ENCODE results near the gene PCED1B. TPM values are rescaled to one million over a fixed set of nuclear protein-coding genes. Genes with fewer than 3 reads are reported as not detected.

PCED1B gene
- total and polyA plus RNA-seq, 2 donors from 2014 or later = 2.8 to 9.2 TPM

DNA sequence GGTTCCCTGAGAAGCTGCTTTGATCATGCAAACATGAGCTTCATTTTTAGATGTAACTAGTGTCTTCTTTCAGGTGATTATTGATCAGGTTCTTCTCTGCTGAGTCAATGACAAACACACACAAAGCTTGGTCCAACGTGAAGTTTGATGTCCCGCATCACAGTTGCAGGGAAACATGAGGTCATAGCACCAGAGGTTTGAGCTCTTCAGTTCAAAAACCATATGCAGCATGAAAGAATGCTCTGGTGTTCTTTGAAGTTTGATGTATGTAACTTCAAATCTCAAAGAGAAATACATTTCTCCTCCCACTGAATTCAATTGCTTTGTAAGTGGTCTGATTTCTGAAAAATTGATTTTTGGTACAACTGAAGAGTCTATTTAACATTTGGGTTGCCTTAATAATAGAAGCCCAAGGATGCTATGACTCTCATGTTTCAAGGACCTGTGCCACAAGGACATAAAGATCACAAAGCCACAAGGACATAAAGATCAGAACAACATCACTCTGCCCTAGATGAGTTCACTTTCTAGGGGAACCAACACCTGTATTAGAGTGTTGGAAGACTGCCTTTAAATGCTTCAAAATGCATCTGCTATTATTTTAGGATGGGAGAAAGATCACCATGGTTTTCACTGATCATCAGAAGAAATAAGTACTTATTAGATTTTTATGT is 31.4 kb downstream of the PCED1B start:
- DNase-seq (no peak), FAIRE-seq (no peak)
- Histone ChIP-seq H3K9ac (ENCODE audit: low read length in 3 of 3) (no peak overlapping the region), H3K27ac (ENCODE audit: low read depth in 2 of 2, low read length in 2 of 2) (no peak overlapping the region), H3K9me3 (ENCODE audit: control insufficient read depth in 2 of 3, insufficient read depth in 1 of 3, low read length in 3 of 3) (no peaks in the 10 kb centered on the region), H3K4me3 (ENCODE audit: low read length in 3 of 3) (no peak overlapping the region), H3K36me3 (ENCODE audit: control insufficient read depth in 2 of 3, insufficient read depth in 3 of 3, low read length in 3 of 3) (no peaks in the 10 kb centered on the region), H3K27me3 (ENCODE audit: control insufficient read depth, insufficient read depth, low read length) (no peaks in the 10 kb centered on the region), H3K4me1 (ENCODE audit: control insufficient read depth in 2 of 3, insufficient read depth in 2 of 3, low read depth in 1 of 3, low read length in 3 of 3) (no peaks in the 10 kb centered on the region)
- TF ChIP-seq, protein P1, sequence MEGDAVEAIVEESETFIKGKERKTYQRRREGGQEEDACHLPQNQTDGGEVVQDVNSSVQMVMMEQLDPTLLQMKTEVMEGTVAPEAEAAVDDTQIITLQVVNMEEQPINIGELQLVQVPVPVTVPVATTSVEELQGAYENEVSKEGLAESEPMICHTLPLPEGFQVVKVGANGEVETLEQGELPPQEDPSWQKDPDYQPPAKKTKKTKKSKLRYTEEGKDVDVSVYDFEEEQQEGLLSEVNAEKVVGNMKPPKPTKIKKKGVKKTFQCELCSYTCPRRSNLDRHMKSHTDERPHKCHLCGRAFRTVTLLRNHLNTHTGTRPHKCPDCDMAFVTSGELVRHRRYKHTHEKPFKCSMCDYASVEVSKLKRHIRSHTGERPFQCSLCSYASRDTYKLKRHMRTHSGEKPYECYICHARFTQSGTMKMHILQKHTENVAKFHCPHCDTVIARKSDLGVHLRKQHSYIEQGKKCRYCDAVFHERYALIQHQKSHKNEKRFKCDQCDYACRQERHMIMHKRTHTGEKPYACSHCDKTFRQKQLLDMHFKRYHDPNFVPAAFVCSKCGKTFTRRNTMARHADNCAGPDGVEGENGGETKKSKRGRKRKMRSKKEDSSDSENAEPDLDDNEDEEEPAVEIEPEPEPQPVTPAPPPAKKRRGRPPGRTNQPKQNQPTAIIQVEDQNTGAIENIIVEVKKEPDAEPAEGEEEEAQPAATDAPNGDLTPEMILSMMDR (IDR thresholded peaks at IDR 0.05; ENCODE audit: borderline replicate concordance, extremely low read depth, insufficient read depth) = no peak
- intact Hi-C loops (cut with DNase I) = no loop called here

DNA sequence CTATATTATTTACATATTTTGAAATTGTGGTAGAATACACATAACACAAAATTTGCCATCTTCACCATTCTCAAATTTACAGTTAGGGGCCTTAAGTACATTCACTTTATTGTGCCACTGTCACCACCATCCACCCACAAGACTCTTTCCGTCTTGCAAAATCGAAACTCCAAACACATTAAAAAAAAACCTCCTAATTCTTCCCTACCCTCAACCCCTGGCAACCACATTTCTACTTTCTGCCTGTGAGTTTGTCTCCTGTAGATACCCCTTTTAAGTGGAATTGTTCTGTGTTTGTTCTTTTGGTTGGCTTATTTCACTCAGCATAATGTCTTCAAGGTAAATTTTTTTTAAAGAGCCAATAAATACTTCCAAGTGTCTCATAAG is 32.0 kb downstream of the PCED1B start:
- no peak for DNase-seq
- H3K4me3 ChIP-seq (ENCODE audit: low read length in 3 of 3) = no peak overlapping the region
- no peak overlapping the region for H3K9ac ChIP-seq (ENCODE audit: low read length in 3 of 3)
- no peaks in the 10 kb centered on the region for H3K27me3 ChIP-seq (ENCODE audit: control insufficient read depth, insufficient read depth, low read length)
- H3K36me3 ChIP-seq (ENCODE audit: control insufficient read depth in 2 of 3, insufficient read depth in 3 of 3, low read length in 3 of 3) = no peaks in the 10 kb centered on the region
- TF ChIP-seq, protein P1 (IDR thresholded peaks at IDR 0.05; ENCODE audit: borderline replicate concordance, extremely low read depth, insufficient read depth) = no peak
- intact Hi-C loops (cut with DNase I) = no loop called here
- no peak for FAIRE-seq
- H3K9me3 ChIP-seq (ENCODE audit: control insufficient read depth in 2 of 3, insufficient read depth in 1 of 3, low read length in 3 of 3) = no peaks in the 10 kb centered on the region
- H3K27ac ChIP-seq (ENCODE audit: low read depth in 2 of 2, low read length in 2 of 2) = no peak overlapping the region
- H3K4me1 ChIP-seq (ENCODE audit: control insufficient read depth in 2 of 3, insufficient read depth in 2 of 3, low read depth in 1 of 3, low read length in 3 of 3) = no peaks in the 10 kb centered on the region

DNA sequence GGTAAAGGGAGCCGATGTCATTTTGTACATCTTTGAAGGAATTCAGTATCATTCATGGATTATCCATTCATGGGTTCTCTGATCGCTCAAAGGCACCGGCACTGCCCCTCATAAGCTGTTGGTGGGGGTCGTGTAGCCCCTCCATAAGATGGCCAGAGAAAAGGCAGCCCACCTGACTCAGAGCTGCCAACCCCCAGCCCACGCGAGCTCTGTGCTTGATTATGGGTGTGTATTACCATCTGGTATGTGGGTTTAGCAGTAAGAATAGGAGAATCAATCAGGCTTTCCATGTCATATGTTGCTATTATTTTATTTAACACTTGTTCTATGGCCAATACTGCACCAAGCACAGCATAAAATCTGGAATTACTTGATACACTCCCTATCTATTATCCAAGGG is 32.4 kb downstream of the PCED1B start:
- DNase-seq (no peak), FAIRE-seq (no peak)
- intact Hi-C loops (cut with DNase I) = no loop called here
- TF ChIP-seq, protein P1 (IDR thresholded peaks at IDR 0.05; ENCODE audit: borderline replicate concordance, extremely low read depth, insufficient read depth) = no peak
- Histone ChIP-seq H3K27ac (ENCODE audit: low read depth in 2 of 2, low read length in 2 of 2) (no peak overlapping the region), H3K9ac (ENCODE audit: low read length in 3 of 3) (no peak overlapping the region), H3K36me3 (ENCODE audit: control insufficient read depth in 2 of 3, insufficient read depth in 3 of 3, low read length in 3 of 3) (no peaks in the 10 kb centered on the region), H3K4me3 (ENCODE audit: low read length in 3 of 3) (no peak overlapping the region), H3K27me3 (ENCODE audit: control insufficient read depth, insufficient read depth, low read length) (no peaks in the 10 kb centered on the region), H3K4me1 (ENCODE audit: control insufficient read depth in 2 of 3, insufficient read depth in 2 of 3, low read depth in 1 of 3, low read length in 3 of 3) (no peaks in the 10 kb centered on the region), H3K9me3 (ENCODE audit: control insufficient read depth in 2 of 3, insufficient read depth in 1 of 3, low read length in 3 of 3) (no peaks in the 10 kb centered on the region)

DNA sequence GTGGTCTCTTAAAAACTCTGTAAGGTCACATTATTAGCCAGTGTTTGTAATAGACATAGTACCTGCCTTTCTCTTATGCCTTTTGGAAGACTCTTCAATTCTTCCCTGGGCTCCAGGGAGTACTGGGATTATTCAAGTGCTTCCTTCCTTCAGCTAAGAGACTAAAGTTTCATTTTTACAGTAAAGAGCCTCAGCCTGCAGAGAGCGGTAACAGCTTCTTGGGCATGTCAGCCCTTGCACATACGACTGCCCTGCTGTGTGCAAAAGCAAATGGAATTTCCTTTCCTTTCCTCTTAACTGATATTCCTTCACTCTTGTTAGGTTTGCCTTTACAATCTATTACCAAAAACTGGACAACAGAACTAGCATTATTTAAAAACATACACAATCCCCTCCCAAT is 33.3 kb downstream of the PCED1B start:
- Histone ChIP-seq H3K36me3 (ENCODE audit: control insufficient read depth in 2 of 3, insufficient read depth in 3 of 3, low read length in 3 of 3) (no peaks in the 10 kb centered on the region), H3K4me1 (ENCODE audit: control insufficient read depth in 2 of 3, insufficient read depth in 2 of 3, low read depth in 1 of 3, low read length in 3 of 3) (no peaks in the 10 kb centered on the region), H3K27ac (ENCODE audit: low read depth in 2 of 2, low read length in 2 of 2) (no peak overlapping the region), H3K4me3 (ENCODE audit: low read length in 3 of 3) (no peak overlapping the region), H3K27me3 (ENCODE audit: control insufficient read depth, insufficient read depth, low read length) (no peaks in the 10 kb centered on the region), H3K9me3 (ENCODE audit: control insufficient read depth in 2 of 3, insufficient read depth in 1 of 3, low read length in 3 of 3) (no peaks in the 10 kb centered on the region), H3K9ac (ENCODE audit: low read length in 3 of 3) (no peak overlapping the region)
- TF ChIP-seq, protein P1 (IDR thresholded peaks at IDR 0.05; ENCODE audit: borderline replicate concordance, extremely low read depth, insufficient read depth) = no peak
- intact Hi-C loops (cut with DNase I) = no loop called here
- DNase-seq = no peak
- no peak for FAIRE-seq
